Effector memory CD4-positive, alpha-beta T cell (primary cell): ENCODE data around the gene RHOU.

Source experiments
- DNase-seq, 3 donors: peaks; one replicate each; pipeline ENCODE4 v3.0.0-alpha.2; 2020
- H3K27ac ChIP-seq: 2 replicates; pipeline ENCODE4 v1.7.0; 2013; ENCODE audit warnings: mild to moderate bottlenecking, low read length, moderate library complexity; ENCODE audit not compliant: insufficient read depth, poor library complexity, severe bottlenecking
- H3K27me3 ChIP-seq: replicated peaks from 2 replicates; pipeline ENCODE4 v1.7.0; 2013; ENCODE audit warnings: mild to moderate bottlenecking, low read length; ENCODE audit not compliant: insufficient read depth, control insufficient read depth, poor library complexity, severe bottlenecking
- H3K36me3 ChIP-seq: 2 replicates; pipeline ENCODE4 v1.7.0; 2013; ENCODE audit warnings: mild to moderate bottlenecking, low read length, moderate library complexity; ENCODE audit not compliant: control insufficient read depth, insufficient read depth
- H3K4me1 ChIP-seq: 2 replicates; pipeline ENCODE4 v1.7.0; 2013; ENCODE audit warnings: low read length, mild to moderate bottlenecking; ENCODE audit not compliant: control insufficient read depth, insufficient read depth, poor library complexity, severe bottlenecking
- H3K4me3 ChIP-seq: 2 replicates; pipeline ENCODE4 v1.7.0; 2013; ENCODE audit warnings: low read length, low read depth, mild to moderate bottlenecking; ENCODE audit not compliant: insufficient read depth, poor library complexity, severe bottlenecking
- H3K9me3 ChIP-seq: 2 replicates; pipeline ENCODE4 v1.7.0; 2013; ENCODE audit warnings: mild to moderate bottlenecking, low read length, moderate library complexity; ENCODE audit not compliant: control insufficient read depth

The RHOU gene

GRCh38 chr1:228702433-228702832 lies 32.8 kb upstream of the RHOU start:
- H3K4me3 ChIP-seq = no peak overlapping the region
- H3K27me3 ChIP-seq = no peaks in the 10 kb centered on the region
- no peak overlapping the region for H3K27ac ChIP-seq
- H3K9me3 ChIP-seq = no peaks in the 10 kb centered on the region
- DNase-seq = no peak
- H3K36me3 ChIP-seq = no peaks in the 10 kb centered on the region
- H3K4me1 ChIP-seq = no peaks in the 10 kb centered on the region

GRCh38 chr1:228706305-228706704 lies 29.0 kb upstream of the RHOU start:
- H3K36me3 ChIP-seq = no peaks in the 10 kb centered on the region
- H3K27ac ChIP-seq = no peak overlapping the region
- no peaks in the 10 kb centered on the region for H3K4me1 ChIP-seq
- no peak for DNase-seq
- no peak overlapping the region for H3K4me3 ChIP-seq
- no peaks in the 10 kb centered on the region for H3K9me3 ChIP-seq
- H3K27me3 ChIP-seq = no peaks in the 10 kb centered on the region

- Histone ChIP-seq H3K27me3 (no peaks in the 10 kb centered on the region), H3K4me3 (no peak overlapping the region), H3K9me3 (no peaks in the 10 kb centered on the region), H3K27ac (no peak overlapping the region), H3K36me3 (no peaks in the 10 kb centered on the region), H3K4me1 (no peaks in the 10 kb centered on the region)
- no peak for DNase-seq
These were observed 18.2 kb upstream of the RHOU start for GRCh38 chr1:228717081-228717480.

GRCh38 chr1:228721407-228721806 lies 13.9 kb upstream of the RHOU start:
- Histone ChIP-seq H3K9me3 (no peaks in the 10 kb centered on the region), H3K27ac (no peak overlapping the region), H3K4me1 (no peaks in the 10 kb centered on the region), H3K27me3 (no peaks in the 10 kb centered on the region), H3K36me3 (no peaks in the 10 kb centered on the region), H3K4me3 (no peak overlapping the region)
- no peak for DNase-seq

- Histone ChIP-seq H3K4me3 (no peak overlapping the region), H3K27me3 (no peaks in the 10 kb centered on the region)
These were observed 12.0 kb upstream of the RHOU start for GRCh38 chr1:228723287-228723686.

GRCh38 chr1:228723921-228724320 lies 11.4 kb upstream of the RHOU start:
- Histone ChIP-seq H3K27ac (no peak overlapping the region), H3K4me3 (no peak overlapping the region), H3K4me1 (no peaks in the 10 kb centered on the region), H3K36me3 (no peaks in the 10 kb centered on the region), H3K9me3 (no peaks in the 10 kb centered on the region), H3K27me3 (no peaks in the 10 kb centered on the region)
- DNase-seq = no peak

More at GRCh38 chr1:228723287-228723686, 12.0 kb upstream of the RHOU start:
- H3K27ac ChIP-seq = no peak overlapping the region
- H3K36me3 ChIP-seq = no peaks in the 10 kb centered on the region
- DNase-seq = no peak
- H3K9me3 ChIP-seq = no peaks in the 10 kb centered on the region
- H3K4me1 ChIP-seq = no peaks in the 10 kb centered on the region

GRCh38 chr1:228725178-228725577 lies 10.1 kb upstream of the RHOU start:
- no peaks in the 10 kb centered on the region for H3K9me3 ChIP-seq
- H3K27me3 ChIP-seq = no peaks in the 10 kb centered on the region
- no peaks in the 10 kb centered on the region for H3K36me3 ChIP-seq
- H3K4me1 ChIP-seq = no peaks in the 10 kb centered on the region
- DNase-seq = no peak
- no peak overlapping the region for H3K27ac ChIP-seq
- no peak overlapping the region for H3K4me3 ChIP-seq

- no peaks in the 10 kb centered on the region for H3K4me1 ChIP-seq
- H3K27ac ChIP-seq = no peak overlapping the region
- DNase-seq = no peak
- no peak overlapping the region for H3K4me3 ChIP-seq
- no peaks in the 10 kb centered on the region for H3K27me3 ChIP-seq
- H3K36me3 ChIP-seq = no peaks in the 10 kb centered on the region
- no peaks in the 10 kb centered on the region for H3K9me3 ChIP-seq
These were observed 7.6 kb upstream of the RHOU start for GRCh38 chr1:228727681-228728171.

- H3K4me1 ChIP-seq = peaks cover 4% of the 10 kb centered on the region
- H3K9me3 ChIP-seq = no peaks in the 10 kb centered on the region
- no peak for DNase-seq
- no peak overlapping the region for H3K4me3 ChIP-seq
- H3K27me3 ChIP-seq = no peaks in the 10 kb centered on the region
- no peak overlapping the region for H3K27ac ChIP-seq
- H3K36me3 ChIP-seq = no peaks in the 10 kb centered on the region
These were observed 2.9 kb upstream of the RHOU start for GRCh38 chr1:228732426-228732825.

GRCh38 chr1:228733576-228733975 lies 1.7 kb upstream of the RHOU start:
- Histone ChIP-seq H3K36me3 (no peaks in the 10 kb centered on the region), H3K27ac (no peak overlapping the region), H3K4me1 (peaks cover 4% of the 10 kb centered on the region), H3K9me3 (no peaks in the 10 kb centered on the region), H3K27me3 (no peaks in the 10 kb centered on the region), H3K4me3 (no peak overlapping the region)
- DNase-seq = no peak
